WTC11 (cell line): Measurements from ENCODE around the gene ANKMY1. TPM values are rescaled to one million over a fixed set of nuclear protein-coding genes. Genes with fewer than 3 reads are reported as not detected.

Experiments
- ATAC-seq: fragments of 200-7000 bp; cut with Tn5 transposase; 2 replicates; pipeline ENCODE4 v1.10.0; 2021; ENCODE audit warnings: mild to moderate bottlenecking, moderate library complexity
- CTCF ChIA-PET: fragments of 300-600 bp; sonication (Branson Sonifier 250); formaldehyde crosslinking; loops from one replicate; lab custom pipeline; 2021; ENCODE audit warnings: antibody characterized with exemption; lab: Charles Lee
- POLR2A ChIA-PET: fragments of 350-600 bp; sonication (Branson Sonifier 250); formaldehyde crosslinking; loops from one replicate; lab custom pipeline; 2021; ENCODE audit warnings: antibody characterized with exemption; lab: Charles Lee
- DNase-seq: peaks from one replicate; pipeline ENCODE4 v3.0.0; 2021; ENCODE audit warnings: low spot score
- H3K27ac Mint-ChIP-seq: 2 replicates; pipeline ENCODE4 v1.8.0; 2021; ENCODE audit warnings: mixed read lengths
- H3K27me3 Mint-ChIP-seq: 2 replicates; pipeline ENCODE4 v1.8.0; 2021; ENCODE audit warnings: low read depth, mild to moderate bottlenecking, moderate library complexity, mixed read lengths
- H3K36me3 Mint-ChIP-seq: 2 replicates; pipeline ENCODE4 v1.8.0; 2021; ENCODE audit warnings: mixed read lengths
- H3K4me1 Mint-ChIP-seq: 2 replicates; pipeline ENCODE4 v1.8.0; 2022; ENCODE audit warnings: mixed read lengths
- H3K4me3 Mint-ChIP-seq: 2 replicates; pipeline ENCODE4 v1.8.0; 2021; ENCODE audit warnings: mild to moderate bottlenecking, moderate library complexity, mixed read lengths
- H3K9me3 Mint-ChIP-seq: 2 replicates; pipeline ENCODE4 v1.8.0; 2021; ENCODE audit warnings: mixed read lengths
- CREM ChIP-seq: sonication (generic); formaldehyde crosslinking; IDR thresholded peaks from 2 replicates; pipeline ENCODE4 v1.8.1; 2022; ENCODE audit warnings: mild to moderate bottlenecking, missing genetic modification reagents, moderate library complexity
- EMX1 ChIP-seq: fragments of 250-450 bp; sonication (Bioruptor Pico); IDR thresholded peaks from 2 replicates; pipeline ENCODE4 v1.8.0; 2021; ENCODE audit warnings: mild to moderate bottlenecking
- IRF2 ChIP-seq: sonication (generic); formaldehyde crosslinking; IDR thresholded peaks from 2 replicates; pipeline ENCODE4 v1.8.0; 2022; ENCODE audit warnings: low read depth, missing genetic modification reagents, borderline replicate concordance
- MXD4 ChIP-seq: fragments of 250-450 bp; sonication (Bioruptor Pico); IDR thresholded peaks from 2 replicates; pipeline ENCODE4 v1.8.0; 2021; ENCODE audit warnings: mild to moderate bottlenecking, moderate library complexity, borderline replicate concordance
- MYBL2 ChIP-seq: sonication (generic); formaldehyde crosslinking; IDR thresholded peaks from 2 replicates; pipeline ENCODE4 v1.8.1; 2023; ENCODE audit warnings: mild to moderate bottlenecking, moderate library complexity, missing genetic modification reagents
- OVOL2 ChIP-seq: fragments of 250-450 bp; sonication (Bioruptor Pico); IDR thresholded peaks from 2 replicates; pipeline ENCODE4 v1.9.0; 2021; ENCODE audit warnings: mild to moderate bottlenecking, borderline replicate concordance
- SMAD3 ChIP-seq: sonication (generic); formaldehyde crosslinking; IDR thresholded peaks from 2 replicates; pipeline ENCODE4 v1.8.0; 2022; ENCODE audit warnings: missing genetic modification reagents, mild to moderate bottlenecking, borderline replicate concordance
- SP1 ChIP-seq: sonication (generic); formaldehyde crosslinking; conservative IDR thresholded peaks from 2 replicates; pipeline ENCODE4 v1.8.1; 2022; ENCODE audit warnings: missing genetic modification reagents
- TP53 ChIP-seq: sonication (generic); formaldehyde crosslinking; IDR thresholded peaks from 2 replicates; pipeline ENCODE4 v1.8.1; 2023; ENCODE audit warnings: mild to moderate bottlenecking, missing genetic modification reagents
- ZNF138 ChIP-seq: sonication (generic); formaldehyde crosslinking; conservative IDR thresholded peaks from 2 replicates; pipeline ENCODE4 v1.8.1; 2022; ENCODE audit warnings: mild to moderate bottlenecking, moderate library complexity, missing genetic modification reagents
- ZNF423 ChIP-seq: fragments of 250-450 bp; sonication (Bioruptor Pico); IDR thresholded peaks from 2 replicates; pipeline ENCODE4 v2.1.2; 2022; ENCODE audit warnings: mild to moderate bottlenecking, moderate library complexity
- total RNA-seq: library from RNA; stranded (reverse); gene quantifications from 3 replicates; pipeline ENCODE4 v1.2.3, GENCODE V29; 2021
- TF ChIP-seq, protein P1 (sequence below): fragments of 250-450 bp; sonication (Bioruptor Pico); conservative IDR thresholded peaks from 2 replicates; pipeline ENCODE4 v1.9.0; 2021; ENCODE audit warnings: mild to moderate bottlenecking
- TF ChIP-seq, protein P2 (sequence below): sonication (generic); formaldehyde crosslinking; IDR thresholded peaks from 2 replicates; pipeline ENCODE4 v1.8.0; 2022; ENCODE audit warnings: mild to moderate bottlenecking, missing genetic modification reagents
- TF ChIP-seq, protein P3 (sequence below): sonication (generic); formaldehyde crosslinking; IDR thresholded peaks from 2 replicates; pipeline ENCODE4 v1.8.1; 2023; ENCODE audit warnings: mild to moderate bottlenecking, missing genetic modification reagents, borderline replicate concordance
- TF ChIP-seq, protein P4 (sequence below): fragments of 250-450 bp; sonication (Bioruptor Pico); IDR thresholded peaks from 2 replicates; pipeline ENCODE4 v1.8.0; 2021; ENCODE audit warnings: mild to moderate bottlenecking
- TF ChIP-seq, protein P5 (sequence below): sonication (generic); formaldehyde crosslinking; IDR thresholded peaks from 2 replicates; pipeline ENCODE4 v1.8.0; 2023; ENCODE audit warnings: missing genetic modification reagents, mild to moderate bottlenecking, borderline replicate concordance

ANKMY1 gene
- total RNA-seq, 1 experiment from 2014 or later = 4.6 TPM

DNA sequence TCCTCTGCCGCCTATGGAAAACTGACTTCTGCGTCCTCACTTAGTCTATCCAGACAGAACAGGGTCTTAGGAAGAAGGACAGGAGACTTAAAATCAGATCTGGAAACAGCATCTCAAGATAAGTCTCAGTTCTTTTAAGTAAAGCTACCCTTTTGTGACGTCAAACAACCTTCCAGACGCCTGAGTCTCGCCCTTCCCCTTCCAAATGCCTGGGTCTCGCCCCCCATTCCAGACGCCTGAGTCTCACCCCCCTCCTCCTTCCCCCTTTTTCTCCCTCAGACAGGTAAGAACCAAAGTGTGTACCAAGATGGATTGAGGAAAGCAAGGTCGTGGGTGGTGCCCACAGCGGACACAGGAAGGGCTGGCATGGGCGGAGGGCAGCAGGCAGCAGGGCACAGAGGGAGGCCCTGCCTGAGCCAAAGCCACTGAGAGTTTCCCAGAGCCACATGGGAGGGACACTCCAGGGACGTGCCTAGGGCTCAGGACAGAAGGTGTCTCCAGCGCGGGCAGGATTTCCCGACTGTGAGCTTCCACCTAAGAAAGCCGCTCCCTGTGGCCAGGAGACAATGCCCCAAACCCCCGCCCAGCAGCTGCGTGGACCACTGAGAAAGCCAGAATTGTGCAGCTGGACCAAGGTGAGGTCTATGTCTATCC is 51.3 kb downstream of the ANKMY1 start:
- Mint-ChIP-seq H3K27me3 (peaks cover 3% of the 10 kb centered on the region; the same call in 1 of the 2 replicates), H3K4me3 (no peak overlapping the region), H3K27ac (no peak overlapping the region), H3K9me3 (no peaks in the 10 kb centered on the region), H3K36me3 (no peaks in the 10 kb centered on the region), H3K4me1 (no peaks in the 10 kb centered on the region)
- DNase-seq (no peak), ATAC-seq (no peak)
- CTCF ChIA-PET = interaction anchor here (1.7 kb wide), 1 partner anchor 9 kb away, joined by 4 read pairs; no protein-coding TSS in a partner anchor
- no peak for TF ChIP-seq IRF2 (CRISPR knock-in tag)
- TF ChIP-seq TP53 (CRISPR knock-in tag) = no peak
- no peak for TF ChIP-seq EMX1 (CRISPR knock-in tag)
- TF ChIP-seq, protein P1, sequence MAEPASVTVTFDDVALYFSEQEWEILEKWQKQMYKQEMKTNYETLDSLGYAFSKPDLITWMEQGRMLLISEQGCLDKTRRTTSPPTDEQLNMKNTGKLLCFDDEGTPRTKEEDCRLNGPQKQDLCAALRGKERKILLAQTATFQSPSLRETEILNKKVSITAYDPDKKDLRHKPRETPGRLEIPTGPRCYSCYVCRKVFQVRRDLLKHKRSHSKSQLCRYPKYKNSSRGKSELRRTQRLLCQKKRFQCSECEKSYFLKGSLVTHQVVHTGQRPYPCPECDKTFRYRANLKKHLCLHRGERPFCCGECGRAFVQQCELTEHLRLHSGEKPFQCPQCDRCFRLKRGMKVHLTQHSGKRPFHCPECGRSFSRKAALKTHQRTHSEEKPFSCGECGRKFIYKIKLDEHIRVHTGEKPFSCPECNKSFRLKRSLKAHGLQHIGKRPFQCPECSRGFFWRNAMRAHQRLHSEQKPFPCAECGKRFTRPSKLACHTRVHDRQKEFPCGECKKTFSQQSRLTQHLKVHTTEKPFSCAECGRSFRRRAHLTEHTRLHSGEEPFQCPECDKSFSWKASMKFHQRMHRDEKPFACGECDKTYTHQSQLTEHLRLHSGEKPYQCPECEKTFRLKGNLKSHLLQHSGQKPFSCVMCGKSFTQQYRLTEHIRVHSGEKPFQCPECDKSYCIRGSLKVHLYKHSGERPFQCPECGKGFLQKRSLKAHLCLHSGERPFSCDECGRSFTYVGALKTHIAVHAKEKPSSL (CRISPR knock-in tag) = no peak
- no peak for TF ChIP-seq SMAD3 (CRISPR knock-in tag)
- TF ChIP-seq ZNF423 (CRISPR knock-in tag) = no peak
- TF ChIP-seq MXD4 (CRISPR knock-in tag) = no peak
- TF ChIP-seq OVOL2 = no peak
- no peak for TF ChIP-seq SP1 (CRISPR knock-in tag)
- TF ChIP-seq MYBL2 (CRISPR knock-in tag) = no peak
- no peak for TF ChIP-seq CREM
- POLR2A ChIA-PET = no interaction called here

DNA sequence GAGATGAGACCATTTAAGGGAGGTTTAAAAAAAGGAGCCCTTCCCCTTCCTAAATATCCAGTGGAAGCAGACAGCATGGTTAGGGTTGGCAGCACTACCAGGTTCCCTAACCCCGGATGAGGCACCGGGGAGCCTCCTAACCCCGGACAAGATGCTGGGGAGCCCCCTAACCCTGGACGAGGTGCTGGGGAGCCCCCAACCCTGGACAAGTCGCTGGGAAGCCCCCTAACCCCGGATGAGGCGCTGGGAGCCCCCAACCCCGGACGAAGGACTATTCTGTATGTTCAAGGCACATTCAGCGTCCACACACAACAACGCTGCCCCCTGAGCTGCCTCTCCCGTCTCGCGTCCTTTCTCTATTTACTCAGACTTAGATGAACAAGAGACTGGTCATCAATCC is 51.9 kb downstream of the ANKMY1 start:
- no peak for ATAC-seq
- Mint-ChIP-seq H3K4me3 (no peak overlapping the region), H3K4me1 (no peaks in the 10 kb centered on the region), H3K27ac (no peak overlapping the region)
- no peak for TF ChIP-seq ZNF138 (CRISPR knock-in tag)
- TF ChIP-seq, protein P2, sequence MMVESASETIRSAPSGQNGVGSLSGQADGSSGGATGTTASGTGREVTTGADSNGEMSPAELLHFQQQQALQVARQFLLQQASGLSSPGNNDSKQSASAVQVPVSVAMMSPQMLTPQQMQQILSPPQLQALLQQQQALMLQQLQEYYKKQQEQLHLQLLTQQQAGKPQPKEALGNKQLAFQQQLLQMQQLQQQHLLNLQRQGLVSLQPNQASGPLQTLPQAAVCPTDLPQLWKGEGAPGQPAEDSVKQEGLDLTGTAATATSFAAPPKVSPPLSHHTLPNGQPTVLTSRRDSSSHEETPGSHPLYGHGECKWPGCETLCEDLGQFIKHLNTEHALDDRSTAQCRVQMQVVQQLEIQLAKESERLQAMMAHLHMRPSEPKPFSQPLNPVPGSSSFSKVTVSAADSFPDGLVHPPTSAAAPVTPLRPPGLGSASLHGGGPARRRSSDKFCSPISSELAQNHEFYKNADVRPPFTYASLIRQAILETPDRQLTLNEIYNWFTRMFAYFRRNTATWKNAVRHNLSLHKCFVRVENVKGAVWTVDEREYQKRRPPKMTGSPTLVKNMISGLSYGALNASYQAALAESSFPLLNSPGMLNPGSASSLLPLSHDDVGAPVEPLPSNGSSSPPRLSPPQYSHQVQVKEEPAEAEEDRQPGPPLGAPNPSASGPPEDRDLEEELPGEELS (CRISPR knock-in tag) = no peak
- TF ChIP-seq, protein P3, sequence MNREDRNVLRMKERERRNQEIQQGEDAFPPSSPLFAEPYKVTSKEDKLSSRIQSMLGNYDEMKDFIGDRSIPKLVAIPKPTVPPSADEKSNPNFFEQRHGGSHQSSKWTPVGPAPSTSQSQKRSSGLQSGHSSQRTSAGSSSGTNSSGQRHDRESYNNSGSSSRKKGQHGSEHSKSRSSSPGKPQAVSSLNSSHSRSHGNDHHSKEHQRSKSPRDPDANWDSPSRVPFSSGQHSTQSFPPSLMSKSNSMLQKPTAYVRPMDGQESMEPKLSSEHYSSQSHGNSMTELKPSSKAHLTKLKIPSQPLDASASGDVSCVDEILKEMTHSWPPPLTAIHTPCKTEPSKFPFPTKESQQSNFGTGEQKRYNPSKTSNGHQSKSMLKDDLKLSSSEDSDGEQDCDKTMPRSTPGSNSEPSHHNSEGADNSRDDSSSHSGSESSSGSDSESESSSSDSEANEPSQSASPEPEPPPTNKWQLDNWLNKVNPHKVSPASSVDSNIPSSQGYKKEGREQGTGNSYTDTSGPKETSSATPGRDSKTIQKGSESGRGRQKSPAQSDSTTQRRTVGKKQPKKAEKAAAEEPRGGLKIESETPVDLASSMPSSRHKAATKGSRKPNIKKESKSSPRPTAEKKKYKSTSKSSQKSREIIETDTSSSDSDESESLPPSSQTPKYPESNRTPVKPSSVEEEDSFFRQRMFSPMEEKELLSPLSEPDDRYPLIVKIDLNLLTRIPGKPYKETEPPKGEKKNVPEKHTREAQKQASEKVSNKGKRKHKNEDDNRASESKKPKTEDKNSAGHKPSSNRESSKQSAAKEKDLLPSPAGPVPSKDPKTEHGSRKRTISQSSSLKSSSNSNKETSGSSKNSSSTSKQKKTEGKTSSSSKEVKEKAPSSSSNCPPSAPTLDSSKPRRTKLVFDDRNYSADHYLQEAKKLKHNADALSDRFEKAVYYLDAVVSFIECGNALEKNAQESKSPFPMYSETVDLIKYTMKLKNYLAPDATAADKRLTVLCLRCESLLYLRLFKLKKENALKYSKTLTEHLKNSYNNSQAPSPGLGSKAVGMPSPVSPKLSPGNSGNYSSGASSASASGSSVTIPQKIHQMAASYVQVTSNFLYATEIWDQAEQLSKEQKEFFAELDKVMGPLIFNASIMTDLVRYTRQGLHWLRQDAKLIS (CRISPR knock-in tag) = no peak
- TF ChIP-seq, protein P4, sequence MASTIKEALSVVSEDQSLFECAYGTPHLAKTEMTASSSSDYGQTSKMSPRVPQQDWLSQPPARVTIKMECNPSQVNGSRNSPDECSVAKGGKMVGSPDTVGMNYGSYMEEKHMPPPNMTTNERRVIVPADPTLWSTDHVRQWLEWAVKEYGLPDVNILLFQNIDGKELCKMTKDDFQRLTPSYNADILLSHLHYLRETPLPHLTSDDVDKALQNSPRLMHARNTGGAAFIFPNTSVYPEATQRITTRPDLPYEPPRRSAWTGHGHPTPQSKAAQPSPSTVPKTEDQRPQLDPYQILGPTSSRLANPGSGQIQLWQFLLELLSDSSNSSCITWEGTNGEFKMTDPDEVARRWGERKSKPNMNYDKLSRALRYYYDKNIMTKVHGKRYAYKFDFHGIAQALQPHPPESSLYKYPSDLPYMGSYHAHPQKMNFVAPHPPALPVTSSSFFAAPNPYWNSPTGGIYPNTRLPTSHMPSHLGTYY (CRISPR knock-in tag) = no peak
- TF ChIP-seq, protein P5, sequence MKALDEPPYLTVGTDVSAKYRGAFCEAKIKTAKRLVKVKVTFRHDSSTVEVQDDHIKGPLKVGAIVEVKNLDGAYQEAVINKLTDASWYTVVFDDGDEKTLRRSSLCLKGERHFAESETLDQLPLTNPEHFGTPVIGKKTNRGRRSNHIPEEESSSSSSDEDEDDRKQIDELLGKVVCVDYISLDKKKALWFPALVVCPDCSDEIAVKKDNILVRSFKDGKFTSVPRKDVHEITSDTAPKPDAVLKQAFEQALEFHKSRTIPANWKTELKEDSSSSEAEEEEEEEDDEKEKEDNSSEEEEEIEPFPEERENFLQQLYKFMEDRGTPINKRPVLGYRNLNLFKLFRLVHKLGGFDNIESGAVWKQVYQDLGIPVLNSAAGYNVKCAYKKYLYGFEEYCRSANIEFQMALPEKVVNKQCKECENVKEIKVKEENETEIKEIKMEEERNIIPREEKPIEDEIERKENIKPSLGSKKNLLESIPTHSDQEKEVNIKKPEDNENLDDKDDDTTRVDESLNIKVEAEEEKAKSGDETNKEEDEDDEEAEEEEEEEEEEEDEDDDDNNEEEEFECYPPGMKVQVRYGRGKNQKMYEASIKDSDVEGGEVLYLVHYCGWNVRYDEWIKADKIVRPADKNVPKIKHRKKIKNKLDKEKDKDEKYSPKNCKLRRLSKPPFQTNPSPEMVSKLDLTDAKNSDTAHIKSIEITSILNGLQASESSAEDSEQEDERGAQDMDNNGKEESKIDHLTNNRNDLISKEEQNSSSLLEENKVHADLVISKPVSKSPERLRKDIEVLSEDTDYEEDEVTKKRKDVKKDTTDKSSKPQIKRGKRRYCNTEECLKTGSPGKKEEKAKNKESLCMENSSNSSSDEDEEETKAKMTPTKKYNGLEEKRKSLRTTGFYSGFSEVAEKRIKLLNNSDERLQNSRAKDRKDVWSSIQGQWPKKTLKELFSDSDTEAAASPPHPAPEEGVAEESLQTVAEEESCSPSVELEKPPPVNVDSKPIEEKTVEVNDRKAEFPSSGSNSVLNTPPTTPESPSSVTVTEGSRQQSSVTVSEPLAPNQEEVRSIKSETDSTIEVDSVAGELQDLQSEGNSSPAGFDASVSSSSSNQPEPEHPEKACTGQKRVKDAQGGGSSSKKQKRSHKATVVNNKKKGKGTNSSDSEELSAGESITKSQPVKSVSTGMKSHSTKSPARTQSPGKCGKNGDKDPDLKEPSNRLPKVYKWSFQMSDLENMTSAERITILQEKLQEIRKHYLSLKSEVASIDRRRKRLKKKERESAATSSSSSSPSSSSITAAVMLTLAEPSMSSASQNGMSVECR (CRISPR knock-in tag) = no peak
- TF ChIP-seq, all 79 proteins: peak for 0
- no peaks in the 10 kb centered on the region for H3K36me3 Mint-ChIP-seq
- H3K9me3 Mint-ChIP-seq = no peaks in the 10 kb centered on the region
- ChIA-PET CTCF (interaction anchor here (1.0 kb wide), 1 partner anchor 8 kb away, joined by 4 read pairs; no protein-coding TSS in a partner anchor), POLR2A (no interaction called here)
- H3K27me3 Mint-ChIP-seq = peaks cover 3% of the 10 kb centered on the region; the same call in 1 of the 2 replicates
- no peak for DNase-seq
